Suprapubic skin (tissue), 4 donors: ENCODE data around the gene TBC1D14.

Experiments
- POLR2A ChIP-seq, 2 donors: fragments of 450-650 bp; IDR thresholded peaks; one replicate each; pipeline ENCODE4 v1.6.1; 2017; ENCODE audit warnings: antibody characterized with exemption in 2 of 2, mild to moderate bottlenecking in 2 of 2, moderate library complexity in 2 of 2
- POLR2AphosphoS5 ChIP-seq, 3 donors: sonication (generic); formaldehyde crosslinking; IDR thresholded peaks; one replicate each; pipeline ENCODE4 v1.6.1; 2017; ENCODE audit warnings: antibody characterized with exemption in 3 of 3
- TF ChIP-seq, protein P1 (sequence below), 2 donors: fragments of 200-600 bp in 1 of 2; fragments of 450-650 bp in 1 of 2; sonication (generic) in 1 of 2; IDR thresholded peaks; one replicate each; pipeline ENCODE4 v1.5.1; 2016 to 2019; ENCODE audit warnings: antibody characterized with exemption in 2 of 2, mild to moderate bottlenecking in 1 of 2, moderate library complexity in 1 of 2

DNA sequence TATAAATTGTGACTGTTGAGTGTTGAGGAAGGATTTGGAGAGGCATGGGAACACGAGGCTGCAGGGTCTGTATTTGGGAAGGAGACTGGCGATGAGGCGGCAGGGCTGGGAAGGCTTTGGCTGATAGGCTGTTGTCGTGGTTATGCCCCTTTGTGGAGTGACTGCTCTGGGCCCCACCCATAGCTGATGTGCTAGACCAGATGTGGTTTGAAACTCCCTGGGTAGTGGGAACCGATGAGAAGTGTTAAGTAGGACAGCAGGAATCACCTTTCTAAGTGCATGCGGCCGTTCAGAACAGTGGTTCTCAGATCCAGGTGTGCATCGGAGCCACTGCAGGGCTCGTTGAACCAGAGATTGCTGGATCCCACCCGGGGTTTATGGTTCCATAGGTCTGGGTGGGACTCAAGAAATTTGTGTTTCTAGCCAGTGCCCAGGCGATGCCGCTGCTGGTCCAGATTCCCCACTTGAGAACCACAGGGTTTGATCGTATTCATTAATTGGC lies 42.3 kb downstream of the TBC1D14 start:
- TF ChIP-seq, protein P1, sequence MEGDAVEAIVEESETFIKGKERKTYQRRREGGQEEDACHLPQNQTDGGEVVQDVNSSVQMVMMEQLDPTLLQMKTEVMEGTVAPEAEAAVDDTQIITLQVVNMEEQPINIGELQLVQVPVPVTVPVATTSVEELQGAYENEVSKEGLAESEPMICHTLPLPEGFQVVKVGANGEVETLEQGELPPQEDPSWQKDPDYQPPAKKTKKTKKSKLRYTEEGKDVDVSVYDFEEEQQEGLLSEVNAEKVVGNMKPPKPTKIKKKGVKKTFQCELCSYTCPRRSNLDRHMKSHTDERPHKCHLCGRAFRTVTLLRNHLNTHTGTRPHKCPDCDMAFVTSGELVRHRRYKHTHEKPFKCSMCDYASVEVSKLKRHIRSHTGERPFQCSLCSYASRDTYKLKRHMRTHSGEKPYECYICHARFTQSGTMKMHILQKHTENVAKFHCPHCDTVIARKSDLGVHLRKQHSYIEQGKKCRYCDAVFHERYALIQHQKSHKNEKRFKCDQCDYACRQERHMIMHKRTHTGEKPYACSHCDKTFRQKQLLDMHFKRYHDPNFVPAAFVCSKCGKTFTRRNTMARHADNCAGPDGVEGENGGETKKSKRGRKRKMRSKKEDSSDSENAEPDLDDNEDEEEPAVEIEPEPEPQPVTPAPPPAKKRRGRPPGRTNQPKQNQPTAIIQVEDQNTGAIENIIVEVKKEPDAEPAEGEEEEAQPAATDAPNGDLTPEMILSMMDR (IDR thresholded peaks at IDR 0.05): no peak
- no peak for TF ChIP-seq POLR2A (IDR thresholded peaks at IDR 0.05)
- TF ChIP-seq POLR2AphosphoS5 (IDR thresholded peaks at IDR 0.05): no peak
